ENCODE results near the gene CLCN3.
"Not testable (repeated sequence)": the region's sequence is repeated elsewhere in the genome, so short reads cannot be mapped to it uniquely, and the experiment has no call there.

Gene CLCN3

DNA sequence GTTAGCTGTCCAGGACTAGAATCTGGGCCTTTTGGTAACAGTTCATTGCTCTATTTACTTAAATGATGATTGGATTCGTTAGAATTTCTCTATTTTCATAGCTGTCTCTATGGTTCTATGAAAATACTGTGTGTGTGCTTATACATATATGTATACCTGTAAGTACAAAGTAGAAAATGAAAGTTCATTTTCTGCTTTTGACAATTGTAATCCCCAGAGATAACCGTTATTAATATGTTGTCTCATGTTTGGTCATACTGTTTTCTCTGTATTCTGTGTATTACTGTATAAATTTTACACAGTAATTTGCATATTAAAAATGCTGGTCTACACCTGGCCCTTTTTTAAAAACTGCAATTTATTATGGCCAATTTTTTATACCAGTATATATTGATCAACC is 55.4 kb downstream of the CLCN3 start:
- TF ChIP-seq, protein P1, sequence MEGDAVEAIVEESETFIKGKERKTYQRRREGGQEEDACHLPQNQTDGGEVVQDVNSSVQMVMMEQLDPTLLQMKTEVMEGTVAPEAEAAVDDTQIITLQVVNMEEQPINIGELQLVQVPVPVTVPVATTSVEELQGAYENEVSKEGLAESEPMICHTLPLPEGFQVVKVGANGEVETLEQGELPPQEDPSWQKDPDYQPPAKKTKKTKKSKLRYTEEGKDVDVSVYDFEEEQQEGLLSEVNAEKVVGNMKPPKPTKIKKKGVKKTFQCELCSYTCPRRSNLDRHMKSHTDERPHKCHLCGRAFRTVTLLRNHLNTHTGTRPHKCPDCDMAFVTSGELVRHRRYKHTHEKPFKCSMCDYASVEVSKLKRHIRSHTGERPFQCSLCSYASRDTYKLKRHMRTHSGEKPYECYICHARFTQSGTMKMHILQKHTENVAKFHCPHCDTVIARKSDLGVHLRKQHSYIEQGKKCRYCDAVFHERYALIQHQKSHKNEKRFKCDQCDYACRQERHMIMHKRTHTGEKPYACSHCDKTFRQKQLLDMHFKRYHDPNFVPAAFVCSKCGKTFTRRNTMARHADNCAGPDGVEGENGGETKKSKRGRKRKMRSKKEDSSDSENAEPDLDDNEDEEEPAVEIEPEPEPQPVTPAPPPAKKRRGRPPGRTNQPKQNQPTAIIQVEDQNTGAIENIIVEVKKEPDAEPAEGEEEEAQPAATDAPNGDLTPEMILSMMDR (IDR thresholded peaks at IDR 0.05; ENCODE audit: borderline replicate concordance, insufficient read depth, low read depth, low read length): no peak
- no peak overlapping the region for H3K4me3 ChIP-seq (ENCODE audit: low read depth, low read length)

DNA sequence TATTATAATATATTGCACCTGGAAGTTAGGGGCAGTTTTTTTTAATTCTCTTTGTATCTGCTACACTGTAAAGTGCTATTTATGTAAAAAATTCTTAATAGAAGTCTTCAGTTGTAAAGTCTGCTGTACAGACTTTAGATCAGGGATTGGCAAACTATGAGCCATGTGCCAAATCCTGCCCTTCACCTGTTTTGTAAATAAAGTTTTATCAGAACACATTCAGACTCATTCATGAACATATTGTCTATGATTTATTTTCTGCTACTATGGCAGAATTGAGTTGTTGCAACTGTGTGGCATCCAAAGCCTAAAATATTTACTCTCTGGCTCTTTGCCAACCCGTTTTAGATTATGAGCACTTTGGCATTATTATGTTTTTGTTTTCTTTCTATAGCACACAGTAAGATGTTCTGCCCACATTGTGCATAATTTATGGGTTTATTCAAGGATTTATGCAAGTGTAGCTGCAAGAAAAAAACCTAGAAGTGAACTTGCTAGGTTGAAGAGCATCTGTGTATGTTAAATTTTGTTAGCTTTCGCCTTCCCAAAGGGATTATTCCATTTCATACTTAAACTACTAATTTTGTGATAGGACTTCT is 56.9 kb downstream of the CLCN3 start:
- TF ChIP-seq, protein P1 (IDR thresholded peaks at IDR 0.05; ENCODE audit: borderline replicate concordance, insufficient read depth, low read depth, low read length): no peak
- no peak overlapping the region for H3K4me3 ChIP-seq (ENCODE audit: low read depth, low read length)

DNA sequence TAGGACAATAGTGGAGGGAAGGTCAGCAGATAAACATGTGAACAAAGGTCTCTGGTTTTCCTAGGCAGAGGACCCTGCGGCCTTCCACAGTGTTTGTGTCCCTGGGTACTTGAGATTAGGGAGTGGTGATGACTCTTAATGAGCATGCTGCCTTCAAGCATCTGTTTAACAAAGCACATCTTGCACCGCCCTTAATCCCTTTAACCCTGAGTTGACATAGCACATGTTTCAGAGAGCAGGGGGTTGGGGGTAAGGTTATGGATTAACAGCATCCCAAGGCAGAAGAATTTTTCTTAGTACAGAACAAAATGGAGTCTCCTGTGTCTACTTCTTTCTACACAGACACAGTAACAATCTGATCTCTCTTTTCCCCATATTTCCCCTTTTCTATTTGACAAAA is 58.1 kb downstream of the CLCN3 start:
- H3K4me3 ChIP-seq (ENCODE audit: low read depth, low read length): not testable (repeated sequence)

DNA sequence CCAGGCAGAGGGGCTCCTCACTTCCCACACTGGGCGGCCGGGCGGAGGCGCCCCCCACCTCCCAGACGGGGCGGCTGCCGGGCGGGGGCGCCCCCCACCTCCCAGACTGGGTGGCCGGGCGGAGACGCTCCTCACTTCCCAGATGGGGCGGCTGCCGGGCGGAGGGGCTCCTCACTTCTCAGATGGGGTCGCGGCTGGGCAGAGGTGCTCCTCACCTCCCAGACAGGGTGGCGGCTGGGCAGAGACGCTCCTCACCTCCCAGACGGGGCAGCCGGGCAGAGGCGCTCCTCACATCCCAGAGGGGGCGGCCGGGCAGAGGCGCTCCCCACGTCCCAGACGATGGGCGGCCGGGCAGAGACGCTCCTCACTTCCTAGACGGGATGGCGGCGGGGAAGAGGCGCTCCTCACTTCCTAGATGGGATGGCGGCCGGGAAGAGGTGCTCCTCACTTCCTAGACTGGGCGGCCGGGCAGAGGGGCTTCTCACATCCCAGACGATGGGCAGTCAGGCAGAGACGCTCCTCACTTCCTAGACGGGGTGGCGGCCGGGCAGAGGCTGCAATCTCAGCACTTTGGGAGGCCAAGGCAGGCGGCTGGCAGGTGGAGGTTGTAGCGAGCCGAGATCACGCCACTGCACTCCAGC is 58.7 kb downstream of the CLCN3 start:
- not testable (repeated sequence) for H3K4me3 ChIP-seq (ENCODE audit: low read depth, low read length)

DNA sequence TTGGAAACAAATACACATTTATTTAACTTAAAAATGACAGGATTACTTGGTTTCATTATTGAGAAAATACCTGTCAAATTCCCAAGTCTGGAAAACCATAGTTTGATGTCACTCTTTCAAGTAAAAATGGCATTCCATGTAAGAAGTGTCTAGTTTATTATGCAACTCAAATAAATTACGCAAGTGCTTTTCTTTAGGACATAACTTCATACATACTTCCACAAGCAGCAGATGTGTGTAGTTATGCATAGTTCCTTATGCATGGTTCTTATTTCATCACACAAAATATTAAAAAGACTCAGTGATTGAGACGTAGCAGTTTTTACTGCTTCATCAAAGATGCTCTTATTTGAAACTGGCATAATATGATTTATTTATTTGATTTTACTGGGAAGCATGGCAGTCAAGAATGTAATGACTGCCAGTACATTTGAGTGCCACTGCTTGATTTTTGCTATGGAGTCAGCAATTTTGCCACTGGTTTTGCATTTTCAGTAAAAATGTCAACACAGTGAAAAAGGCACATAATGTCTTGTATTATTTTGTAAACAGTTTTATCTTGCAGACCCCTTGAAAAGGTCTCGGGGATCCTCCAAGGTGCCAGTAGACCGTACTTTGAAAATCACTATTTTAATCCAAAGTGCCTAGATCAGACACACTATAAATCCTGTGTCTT is 62.1 kb downstream of the CLCN3 start:
- H3K4me3 ChIP-seq (ENCODE audit: low read depth, low read length): no peak overlapping the region
- TF ChIP-seq, protein P1 (IDR thresholded peaks at IDR 0.05; ENCODE audit: borderline replicate concordance, insufficient read depth, low read depth, low read length): no peak

DNA sequence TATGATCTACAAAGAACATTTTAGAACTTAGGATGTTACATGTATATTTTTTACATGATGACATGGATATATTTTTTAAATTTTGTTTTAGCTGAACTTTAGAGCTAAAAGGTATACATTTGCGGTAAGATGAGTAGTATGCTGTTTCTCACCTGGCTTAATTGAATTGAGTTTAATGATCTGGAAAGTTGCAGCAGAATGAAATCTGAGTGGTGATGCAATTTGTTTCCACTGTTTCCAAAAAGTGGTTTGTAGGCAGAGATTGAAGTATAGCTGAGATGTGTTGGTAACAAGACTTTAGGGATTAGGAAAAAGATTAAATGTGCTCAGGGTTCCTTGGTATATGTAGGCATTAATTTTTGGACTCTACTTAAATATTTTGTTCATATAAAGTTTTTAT is 69.3 kb downstream of the CLCN3 start:
- no peak overlapping the region for H3K4me3 ChIP-seq (ENCODE audit: low read depth, low read length)
- TF ChIP-seq, protein P1 (IDR thresholded peaks at IDR 0.05; ENCODE audit: borderline replicate concordance, insufficient read depth, low read depth, low read length): no peak

DNA sequence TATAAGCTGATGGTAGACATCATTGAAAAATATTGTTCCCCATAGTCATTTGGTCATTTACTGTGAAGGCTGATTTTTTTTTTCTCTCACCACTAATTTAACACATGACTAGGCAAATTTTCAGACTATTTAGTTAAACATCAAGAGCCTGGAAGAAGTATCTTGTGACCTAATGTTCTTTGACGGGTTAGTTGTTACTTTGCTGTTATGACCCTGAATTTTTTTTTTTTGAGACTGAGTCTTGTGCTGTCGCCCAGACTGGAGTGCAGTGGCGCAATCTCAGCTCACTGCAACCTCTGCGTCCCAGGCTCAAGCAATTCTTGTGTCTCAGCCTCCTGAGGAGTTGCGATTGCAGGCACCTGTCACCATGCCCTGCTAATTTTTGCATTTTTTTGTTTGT is 70.4 kb downstream of the CLCN3 start:
- no peak overlapping the region for H3K4me3 ChIP-seq (ENCODE audit: low read depth, low read length)
- TF ChIP-seq, protein P1 (IDR thresholded peaks at IDR 0.05; ENCODE audit: borderline replicate concordance, insufficient read depth, low read depth, low read length): no peak

DNA sequence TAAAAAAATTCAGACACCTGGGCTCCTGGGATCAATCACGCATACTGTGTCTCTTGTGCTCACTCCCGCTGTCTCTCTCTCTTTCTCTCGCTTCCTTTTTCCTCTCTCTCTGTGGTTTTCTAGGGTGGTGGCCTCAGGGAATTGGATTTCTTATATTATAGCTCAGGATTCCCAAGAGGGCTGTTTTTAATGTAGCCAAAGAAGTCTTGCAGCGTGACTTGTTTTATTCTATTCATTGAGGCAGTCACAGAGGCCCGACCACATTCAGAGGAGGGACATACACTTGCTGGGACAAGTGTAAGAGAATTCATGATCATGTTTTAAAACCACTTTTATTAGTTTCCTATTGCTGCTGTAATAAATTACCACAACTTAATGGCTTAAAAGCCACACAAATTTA is 78.0 kb downstream of the CLCN3 start:
- no peak overlapping the region for H3K4me3 ChIP-seq (ENCODE audit: low read depth, low read length)
- TF ChIP-seq, protein P1 (IDR thresholded peaks at IDR 0.05; ENCODE audit: borderline replicate concordance, insufficient read depth, low read depth, low read length): no peak
